ENCODE data around the gene MED15.
A peak's percentile ranks its signal among the peaks of the same experiment; 100 is the strongest.

The MED15 gene

DNA sequence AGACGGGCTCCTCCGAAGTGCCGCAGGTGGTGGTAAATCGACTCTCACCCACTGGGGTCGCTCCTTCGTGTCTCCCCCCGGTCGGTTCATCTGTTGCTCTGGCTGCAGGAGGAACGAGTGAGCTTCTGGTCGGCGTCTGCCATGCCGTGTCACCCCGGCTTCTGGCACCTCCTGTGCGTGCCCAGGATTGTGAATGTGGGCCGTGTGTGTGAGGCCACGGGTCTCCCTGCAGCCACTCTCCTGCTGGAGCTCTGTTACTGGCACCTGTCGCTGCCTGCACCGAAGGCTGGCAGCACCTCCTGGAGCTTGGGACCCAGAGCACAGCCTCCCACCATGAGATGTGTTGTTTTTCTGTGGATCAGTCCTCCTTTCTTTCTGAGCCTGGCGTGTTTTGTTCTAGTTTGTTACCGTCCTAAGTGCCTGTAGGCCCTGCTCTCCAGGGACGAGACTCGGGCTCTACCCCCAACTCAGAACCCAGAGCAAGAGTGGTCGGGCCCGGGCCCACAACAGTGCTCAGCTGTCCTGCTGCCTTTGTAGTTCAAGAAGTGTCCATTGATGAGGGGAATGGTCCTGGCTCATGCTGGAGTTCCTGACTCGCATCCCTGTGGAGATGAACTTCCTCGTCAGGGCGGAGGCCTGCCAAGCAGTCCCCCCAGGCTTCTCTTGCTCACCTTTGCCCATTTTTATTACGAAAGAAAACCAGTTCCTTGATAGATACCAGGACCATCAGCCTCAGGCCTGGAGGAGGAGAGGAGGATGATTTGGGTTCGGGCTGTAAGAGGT lies 66.6 kb downstream of the MED15 start:
- DNase-seq, result no peak

DNA sequence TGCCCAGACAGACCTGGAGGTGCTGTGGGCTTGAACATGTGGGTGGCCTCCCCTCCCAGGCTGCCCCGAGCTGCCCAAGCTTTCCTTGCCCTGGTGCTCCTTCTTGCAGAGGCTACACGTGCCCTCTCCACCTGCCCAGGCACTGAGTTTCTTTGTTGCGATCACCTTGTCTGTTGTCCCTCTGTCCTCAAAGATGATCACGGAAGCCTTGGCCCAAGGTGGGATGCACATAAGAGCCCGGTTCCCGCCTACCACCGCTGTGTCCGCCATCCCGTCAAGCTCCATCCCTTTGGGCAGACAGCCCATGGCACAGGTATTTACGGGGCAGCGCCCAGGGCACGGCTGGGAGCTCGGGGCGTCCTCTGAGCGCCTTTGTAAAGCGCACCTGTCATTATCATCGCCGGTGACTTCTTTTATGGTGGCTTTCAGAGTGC lies 67.5 kb downstream of the MED15 start:
- DNase-seq, result no peak

DNA sequence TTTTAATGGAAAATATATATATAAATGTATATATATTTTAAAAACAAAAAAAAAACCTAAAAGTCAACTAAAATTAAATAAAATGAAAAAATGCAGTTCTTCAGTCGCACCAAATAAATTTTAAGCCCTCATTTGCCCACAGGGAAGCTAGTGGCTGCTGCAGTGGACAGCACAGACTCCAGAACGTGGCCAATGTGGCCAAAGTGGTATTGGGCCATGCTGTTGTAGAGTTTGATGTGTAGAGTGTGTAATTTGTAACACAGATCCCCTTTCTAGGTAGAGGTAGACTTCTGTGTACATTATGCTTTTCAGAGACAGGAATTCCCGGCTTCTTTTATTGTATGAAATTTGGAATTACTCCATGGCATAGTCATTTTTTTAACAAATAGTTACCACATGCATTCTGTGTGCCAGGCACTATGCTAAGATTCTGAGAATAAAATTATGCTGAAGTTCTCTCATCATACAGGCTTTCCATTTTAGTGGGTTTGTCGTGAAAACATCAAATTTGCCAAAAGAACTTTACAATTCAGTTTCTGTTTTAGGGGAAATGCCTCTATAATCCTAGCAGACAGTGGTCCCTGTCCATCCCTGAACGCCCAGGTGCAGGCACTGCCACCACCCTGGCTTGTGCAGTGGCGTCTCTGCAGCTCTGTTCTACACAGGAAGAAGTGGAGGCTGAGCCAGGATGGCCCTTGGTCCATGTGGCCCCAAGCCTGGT lies 68.5 kb downstream of the MED15 start:
- no peak for DNase-seq

DNA sequence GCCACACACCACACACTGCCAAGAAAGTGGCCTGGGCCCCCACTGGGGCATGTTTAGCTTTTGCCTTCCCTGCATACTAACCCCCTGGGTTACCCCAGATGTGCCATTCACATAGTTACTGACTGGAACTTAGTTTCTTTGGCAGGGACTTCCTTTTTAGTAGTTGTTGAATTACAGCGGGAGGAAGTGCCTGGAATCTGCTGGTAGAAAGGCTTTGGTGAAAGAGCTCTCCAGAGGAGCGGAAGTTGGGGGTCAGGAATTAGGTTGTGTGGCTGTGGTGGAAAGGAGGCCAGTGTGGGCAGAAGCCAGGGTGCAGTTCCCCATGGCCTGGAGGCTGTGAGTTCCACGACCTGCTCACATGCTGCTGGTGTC lies 69.0 kb downstream of the MED15 start:
- DNase-seq, result no peak

DNA sequence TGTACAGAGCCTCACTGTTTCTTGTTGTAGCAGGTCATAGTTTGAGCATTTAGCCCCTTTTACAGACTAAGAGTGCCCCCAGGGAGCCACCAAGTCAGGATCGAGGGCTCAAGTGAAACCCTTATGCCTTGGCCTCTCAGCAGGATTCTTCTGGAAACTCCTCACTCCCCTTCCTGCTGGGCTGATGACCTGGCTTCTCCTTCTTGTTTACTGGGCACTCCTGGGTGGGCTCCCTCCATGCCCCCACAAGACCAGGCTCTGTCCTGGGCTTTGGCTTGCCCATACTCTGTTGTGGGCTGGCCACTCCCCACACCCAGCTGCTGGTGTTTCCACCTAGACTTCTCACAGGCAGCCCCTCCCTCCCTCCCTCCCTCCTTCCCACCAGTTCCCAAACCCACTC lies 69.6 kb downstream of the MED15 start:
- DNase-seq, result no peak

DNA sequence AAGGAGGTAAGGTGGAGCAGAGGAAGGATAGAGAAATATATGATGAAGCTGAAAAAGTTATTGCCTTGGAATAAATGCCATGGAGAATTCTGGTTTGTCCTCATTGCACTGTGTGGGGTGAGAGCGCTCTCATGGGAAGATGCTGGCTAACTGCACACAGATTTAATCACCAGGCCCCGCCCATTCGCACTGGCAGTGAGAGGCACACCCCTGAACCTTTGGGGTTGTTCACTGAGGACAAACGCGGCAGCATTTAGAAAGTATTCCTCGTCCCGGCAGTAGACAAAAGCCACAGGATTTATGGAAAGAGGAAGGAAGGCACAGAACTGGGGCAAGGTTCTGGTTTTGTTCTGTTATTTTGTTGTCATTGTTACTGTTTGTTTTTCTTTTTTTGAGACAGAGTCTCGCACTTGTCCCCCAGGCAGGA lies 70.2 kb downstream of the MED15 start:
- DNase-seq, result no peak

DNA sequence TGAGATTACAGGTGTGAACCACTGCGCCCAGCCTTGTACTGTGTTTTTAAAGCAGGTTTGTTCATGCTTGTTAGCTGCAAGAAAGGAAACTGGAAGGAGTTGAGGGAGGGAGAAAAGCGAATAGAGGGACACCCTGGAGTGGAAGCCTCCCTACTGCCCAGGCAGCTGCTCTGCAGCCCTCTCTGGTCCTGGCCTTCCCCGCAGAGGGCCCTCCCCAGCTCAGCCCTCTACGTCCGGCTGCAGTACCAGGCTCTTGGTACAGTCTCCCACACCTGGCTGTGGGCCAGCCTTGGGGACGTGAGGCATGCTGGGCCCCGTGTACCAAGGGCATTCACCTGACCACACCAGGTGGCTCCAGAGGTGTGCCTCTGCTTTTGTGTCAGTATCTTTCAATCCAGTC lies 70.8 kb downstream of the MED15 start:
- no peak for DNase-seq

DNA sequence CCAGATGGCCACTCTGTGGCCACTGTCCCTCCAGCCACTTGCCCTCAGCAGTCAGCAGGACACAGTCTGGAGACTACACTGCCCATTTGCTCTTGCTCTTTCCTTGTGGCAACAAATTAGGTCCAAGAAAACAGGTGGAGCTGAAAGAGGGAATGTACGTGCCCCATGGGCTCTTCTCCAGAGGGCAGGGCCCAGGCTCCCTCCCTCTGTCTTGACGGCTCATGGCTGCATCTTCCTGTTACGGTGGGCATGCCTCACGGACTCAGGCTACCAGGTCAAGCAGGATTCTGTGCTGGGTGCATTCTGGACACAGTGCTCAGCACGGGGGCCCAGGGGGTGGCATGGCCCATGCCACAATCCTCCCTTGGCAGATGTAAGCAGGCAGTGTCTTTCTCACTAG lies 71.3 kb downstream of the MED15 start:
- no peak for DNase-seq

DNA sequence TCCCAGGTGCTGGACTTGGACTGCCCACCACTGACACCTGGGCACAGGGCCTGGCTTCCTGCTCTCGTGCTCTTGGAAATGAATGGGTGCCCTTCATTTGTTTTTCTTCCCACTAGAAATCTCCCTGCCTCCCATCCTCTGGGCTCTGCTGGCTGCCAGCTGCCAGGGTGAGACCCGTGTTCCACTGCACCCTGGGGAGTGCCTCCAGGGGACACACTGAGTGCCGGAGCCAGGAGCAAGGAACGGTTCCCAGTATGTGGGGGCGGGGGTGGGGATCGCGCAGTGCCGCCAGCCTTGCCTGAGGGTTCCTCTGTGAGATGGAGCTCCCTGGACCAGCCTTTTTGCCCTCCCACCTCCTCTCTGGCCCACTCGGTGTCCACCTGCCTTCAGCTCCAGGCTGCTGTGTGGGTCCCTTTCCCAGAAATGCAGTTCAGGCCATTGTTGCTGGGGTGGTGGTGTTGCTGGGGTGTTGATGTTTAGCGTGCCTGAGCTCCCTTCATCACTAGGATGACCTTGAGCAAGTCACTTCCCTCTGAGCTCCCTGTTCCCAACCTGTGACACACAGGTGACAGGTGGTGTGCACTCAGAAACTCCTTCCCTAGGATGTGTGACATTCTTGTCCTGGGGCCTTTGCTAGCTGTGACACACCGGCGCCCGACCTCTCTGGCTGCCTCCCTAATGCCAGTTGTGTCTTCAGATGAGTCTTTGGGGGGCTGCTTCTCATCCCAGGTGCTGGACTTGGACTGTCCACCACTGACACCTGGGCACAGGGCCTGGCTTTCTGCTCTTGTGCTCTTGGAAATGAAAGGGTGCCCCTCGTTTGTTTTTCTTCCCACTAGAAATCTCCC lies 72.1 kb downstream of the MED15 start:
- DNase-seq, result no peak

DNA sequence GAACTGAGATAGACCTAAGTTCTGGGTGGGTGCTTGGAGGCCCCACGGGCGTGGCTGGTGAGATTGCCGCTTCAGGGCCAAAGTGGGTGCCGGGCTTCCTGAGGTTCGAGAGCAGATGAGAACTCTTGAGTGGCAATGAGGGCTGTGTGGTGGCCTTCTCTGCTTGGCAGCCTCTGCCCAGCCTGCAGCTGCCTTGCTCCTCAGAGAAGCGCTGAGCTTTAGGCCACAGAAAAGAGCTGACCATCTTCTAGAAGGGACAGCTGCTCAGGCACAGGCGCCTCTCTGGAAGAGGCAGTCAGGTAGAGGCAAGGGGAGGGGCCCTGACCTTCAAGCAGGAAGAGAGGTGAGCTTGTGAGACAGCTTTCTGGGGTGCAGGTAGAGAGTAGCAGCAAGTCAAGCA lies 72.8 kb downstream of the MED15 start:
- DNase-seq, result no peak

DNA sequence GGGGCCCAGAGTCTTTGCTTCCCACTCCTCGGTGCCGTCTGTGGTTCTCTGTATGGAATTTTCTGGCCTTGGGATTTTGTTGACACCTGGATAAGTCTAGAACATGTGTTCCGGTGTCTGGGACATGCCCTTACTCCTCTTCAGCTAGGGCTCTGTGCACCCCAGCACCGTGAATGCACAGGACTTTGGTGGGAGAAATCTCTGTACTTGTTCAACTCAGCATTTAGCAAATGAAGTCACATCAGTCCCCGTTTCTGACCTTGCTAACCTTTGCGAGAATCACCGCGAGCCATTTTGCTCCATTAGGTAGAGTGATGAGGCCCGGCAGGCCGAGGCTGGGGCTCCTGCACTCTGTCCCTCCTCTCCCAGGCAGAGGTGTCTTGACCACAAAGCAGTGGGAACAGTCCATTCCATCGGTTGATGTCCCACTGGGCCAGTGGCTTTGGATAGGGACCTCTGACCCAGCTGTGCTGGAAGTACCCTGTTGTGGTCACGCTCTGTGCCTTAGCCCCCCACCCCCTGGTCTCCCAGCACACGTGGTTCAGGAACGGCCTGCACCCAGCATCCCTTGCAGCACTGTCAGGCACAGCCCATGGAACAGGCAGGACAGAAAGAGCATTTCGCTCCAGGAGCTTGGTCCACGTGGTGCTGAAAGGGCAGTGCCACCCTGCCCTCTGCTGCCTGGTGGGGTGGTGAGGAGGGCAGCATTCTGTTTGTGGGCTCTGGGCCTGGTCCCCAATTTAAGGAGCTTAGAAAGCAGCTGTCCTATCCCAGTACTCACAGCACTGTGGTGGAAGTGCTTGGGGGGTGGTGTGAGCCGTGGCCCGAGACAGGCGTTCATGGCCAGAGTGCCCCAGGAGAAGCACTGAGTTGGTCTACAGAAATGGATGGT lies 73.4 kb downstream of the MED15 start:
- DNase-seq, result no peak

DNA sequence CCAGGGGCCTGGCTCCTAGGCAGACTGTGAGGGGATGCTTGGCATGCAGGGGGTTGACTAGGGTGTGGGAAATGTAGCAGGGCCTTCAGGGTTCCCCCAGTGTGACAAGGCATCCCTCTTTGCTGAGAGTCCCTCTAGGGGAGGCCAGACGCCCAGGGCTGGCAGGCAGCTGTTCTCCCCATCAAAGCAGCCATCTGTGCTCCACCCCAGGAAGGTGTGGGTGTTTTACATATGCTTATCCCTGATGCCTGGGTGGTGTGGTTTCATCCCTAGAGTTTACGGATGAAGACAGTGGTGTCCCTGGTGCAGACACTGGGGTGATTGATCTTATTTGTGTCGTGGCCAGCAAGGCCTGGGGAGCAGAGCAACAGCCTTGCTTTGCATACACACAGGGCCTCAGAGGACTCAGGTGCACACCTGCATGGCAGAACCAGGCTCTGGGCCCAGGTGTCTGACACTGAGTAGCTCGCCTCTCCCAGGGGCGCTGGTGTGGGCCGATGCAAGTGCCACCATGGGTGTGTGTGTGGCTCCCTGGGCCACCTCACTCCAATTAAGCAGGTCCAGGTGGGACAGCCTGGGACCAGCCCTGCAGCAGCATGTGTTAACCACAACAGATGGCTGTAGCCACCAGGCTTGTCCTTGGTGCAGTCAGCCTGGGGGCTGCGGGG lies 74.2 kb downstream of the MED15 start:
- peak; percentile 69 to 85 for DNase-seq

DNA sequence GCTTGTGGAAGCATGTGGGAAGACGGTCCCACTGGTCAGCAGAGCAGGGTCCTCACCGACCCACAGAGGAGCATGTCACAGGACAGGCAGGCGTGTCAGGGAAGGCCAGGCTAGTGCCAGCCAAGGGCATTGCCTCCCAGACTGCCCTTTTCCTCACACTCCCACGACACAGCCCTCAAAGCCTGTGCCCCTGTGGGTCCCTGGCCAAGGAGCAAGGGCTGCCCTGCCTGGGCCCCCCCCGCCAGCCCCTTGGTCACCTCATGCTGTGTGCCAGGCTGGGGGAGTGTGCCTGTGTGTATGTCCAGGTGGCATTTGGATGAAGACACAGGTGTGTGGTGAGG lies 74.7 kb downstream of the MED15 start:
- DNase-seq, result no peak

DNA sequence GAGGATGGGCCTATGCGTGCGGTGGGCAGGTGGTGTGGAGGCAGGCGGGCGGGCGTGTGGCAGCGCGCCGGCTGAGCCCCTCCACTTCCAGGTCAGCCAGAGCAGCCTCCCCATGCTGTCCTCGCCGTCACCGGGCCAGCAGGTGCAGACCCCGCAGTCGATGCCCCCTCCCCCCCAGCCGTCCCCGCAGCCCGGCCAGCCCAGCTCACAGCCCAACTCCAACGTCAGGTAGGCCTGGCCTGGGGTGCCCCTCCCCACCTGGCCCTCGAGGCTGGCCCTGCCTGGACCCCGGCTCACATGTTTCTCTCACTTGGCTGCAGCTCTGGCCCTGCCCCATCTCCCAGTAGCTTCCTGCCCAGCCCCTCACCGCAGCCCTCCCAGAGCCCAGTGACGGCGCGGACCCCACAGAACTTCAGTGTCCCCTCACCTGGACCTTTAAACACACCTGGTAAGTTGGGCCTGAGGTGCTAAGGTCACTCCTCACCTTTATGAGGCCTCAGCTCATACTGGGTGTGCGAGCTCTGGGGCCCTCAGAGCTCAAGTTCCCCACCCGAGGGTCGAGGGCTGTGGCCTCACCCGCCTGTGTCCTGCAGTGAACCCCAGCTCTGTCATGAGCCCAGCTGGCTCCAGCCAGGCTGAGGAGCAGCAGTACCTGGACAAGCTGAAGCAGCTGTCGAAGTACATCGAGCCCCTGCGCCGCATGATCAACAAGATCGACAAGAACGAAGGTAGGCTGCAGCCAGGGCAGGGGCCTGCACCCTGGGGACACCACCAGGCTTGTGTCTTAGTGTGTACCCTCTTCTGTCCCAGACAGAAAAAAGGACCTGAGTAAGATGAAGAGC lies 75.3 kb downstream of the MED15 start:
- DNase-seq, result no peak

DNA sequence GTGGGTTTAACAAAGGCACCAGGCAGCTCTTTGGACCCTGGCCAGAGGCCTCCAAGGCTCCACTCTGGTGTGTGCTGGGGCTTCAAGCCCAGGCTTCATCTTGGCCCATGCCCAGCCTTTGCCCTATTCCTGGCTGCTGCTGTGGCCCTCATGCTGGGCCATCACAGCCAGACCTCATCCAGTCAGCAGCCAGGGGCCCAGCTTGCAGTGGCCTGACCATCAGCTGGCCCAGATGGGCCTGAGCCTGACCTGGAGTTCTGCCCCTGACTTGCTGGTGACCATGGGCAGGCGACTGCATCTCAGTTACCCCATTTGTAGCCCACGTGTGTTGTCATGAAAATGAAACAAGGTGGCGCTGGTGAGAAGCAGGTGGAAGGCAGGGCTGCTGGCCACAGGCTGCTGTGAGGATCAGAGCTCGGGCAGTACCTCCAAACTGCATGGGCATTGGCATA lies 76.1 kb downstream of the MED15 start:
- peak in 1 of 2 experiments; percentile 9 for DNase-seq

DNA sequence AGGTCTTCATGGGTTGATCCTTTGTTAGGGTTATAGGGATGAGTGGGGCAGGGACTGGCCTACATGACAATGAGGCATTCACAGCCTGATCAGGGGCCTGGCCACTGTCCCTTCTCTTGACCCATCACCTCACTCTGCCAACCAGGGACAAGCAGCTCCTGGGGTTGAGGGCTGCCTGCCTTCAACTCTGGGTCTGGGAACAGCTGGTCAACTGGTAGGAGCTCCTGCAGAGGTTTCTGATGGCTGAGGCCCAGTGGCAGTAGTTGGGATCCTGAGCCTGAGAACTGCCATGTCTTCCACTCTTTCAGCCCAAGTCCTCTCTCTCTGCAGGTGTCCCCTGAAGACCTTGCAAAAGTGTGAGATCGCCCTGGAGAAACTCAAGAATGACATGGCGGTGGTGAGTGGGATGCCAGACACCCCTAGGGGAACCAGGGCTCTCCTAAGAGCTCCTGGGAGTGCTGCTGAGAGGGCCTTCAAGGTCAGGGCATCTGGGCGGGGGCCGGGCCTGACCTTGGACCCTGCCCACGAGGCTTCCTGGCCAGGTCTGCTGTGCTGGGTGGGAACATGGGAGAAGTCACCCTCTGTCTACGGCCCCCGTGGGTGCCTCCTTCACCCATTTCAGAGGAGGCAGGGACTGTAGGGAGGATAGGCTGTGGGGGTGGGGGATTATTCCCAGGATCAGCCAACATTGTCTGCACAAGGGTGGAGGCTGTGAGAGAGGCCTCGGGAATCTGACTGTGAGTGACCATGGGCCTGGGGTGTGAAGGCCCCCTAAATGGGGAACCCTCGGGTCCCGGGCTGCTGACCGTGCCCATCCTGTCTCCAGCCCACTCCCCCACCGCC lies 76.8 kb downstream of the MED15 start:
- no peak for DNase-seq

DNA sequence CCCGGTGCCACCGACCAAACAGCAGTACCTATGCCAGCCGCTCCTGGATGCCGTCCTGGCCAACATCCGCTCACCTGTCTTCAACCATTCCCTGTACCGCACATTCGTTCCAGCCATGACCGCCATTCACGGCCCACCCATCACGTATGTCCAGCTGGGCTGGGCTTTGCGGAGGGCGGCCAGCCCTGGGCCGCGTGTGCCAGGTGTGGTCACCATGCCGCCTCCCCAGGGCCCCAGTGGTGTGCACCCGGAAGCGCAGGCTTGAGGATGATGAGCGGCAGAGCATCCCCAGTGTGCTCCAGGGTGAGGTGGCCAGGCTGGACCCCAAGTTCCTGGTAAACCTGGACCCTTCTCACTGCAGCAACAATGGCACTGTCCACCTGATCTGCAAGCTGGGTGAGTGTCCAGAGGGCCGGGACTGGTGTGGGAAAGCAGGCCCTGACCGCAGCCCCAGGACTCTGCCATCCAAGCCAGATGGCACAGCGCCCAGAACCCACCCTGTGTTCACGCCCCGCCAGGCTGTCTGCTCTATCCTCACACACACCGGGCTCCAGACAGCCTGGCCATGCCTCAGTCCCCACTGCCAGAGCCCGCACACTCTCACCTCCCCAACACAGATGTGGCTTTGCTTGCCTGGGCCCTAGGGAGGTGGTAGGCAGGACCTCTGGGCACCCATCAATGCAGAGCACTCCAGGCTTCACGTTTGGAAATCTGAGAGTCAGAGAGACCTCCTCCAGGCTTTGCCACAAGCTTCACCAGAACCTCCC lies 77.6 kb downstream of the MED15 start:
- DNase-seq, result no peak

DNA sequence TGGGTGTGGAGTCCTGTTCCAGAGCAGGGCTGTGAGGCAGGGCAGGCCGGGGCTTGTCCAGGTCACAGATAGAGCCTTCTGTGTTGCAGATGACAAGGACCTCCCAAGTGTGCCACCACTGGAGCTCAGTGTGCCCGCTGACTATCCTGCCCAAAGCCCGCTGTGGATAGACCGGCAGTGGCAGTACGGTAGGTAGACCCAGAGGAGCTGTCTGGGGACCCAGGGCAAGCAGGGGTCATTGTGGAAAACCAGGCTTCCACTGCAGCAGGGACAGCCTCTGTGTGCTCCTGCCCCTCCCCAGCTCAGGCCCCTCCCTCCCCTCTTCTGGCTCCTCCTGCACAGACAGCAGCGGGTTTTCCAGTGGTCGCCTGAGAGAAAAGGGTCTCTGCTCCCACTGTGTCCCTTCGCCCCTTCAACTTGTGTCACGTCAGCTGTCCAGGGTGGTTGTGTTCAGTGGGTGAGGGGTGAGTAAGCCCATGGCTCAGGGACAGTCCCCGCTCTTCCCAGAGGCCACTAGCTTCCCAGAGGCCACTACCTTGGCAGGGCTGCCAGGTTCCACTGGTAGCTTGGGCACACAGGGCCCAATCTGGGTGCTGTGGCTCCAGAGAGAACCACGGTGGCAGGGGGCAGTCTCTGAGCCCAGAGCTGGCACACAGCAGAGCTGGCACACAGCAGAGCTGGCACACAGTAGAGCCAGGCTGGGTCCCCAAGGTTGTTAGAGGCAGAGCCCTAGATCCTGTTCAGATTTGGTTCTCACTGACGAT lies 78.4 kb downstream of the MED15 start:
- no peak for DNase-seq

DNA sequence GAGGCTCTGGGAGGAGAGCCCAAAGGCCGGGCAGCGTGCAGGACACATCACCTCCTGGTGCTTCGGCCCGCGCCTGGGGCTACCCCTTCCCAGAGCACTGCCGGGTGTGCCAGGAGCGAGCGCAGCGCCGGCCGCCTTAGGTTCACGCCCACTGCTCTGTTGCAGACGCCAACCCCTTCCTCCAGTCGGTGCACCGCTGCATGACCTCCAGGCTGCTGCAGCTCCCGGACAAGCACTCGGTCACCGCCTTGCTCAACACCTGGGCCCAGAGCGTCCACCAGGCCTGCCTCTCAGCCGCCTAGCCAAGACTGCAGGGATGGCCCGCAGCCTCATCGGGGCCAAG lies 79.0 kb downstream of the MED15 start:
- no peak for DNase-seq
